Measurements from ENCODE around the gene BAZ1B.

Gene BAZ1B

GRCh38 chr7:73461782-73462285, 60.3 kb downstream of the BAZ1B start:
- no peak for TF ChIP-seq CTCF (IDR thresholded peaks at IDR 0.05; ENCODE audit: insufficient read depth, low read depth, low read length, missing control alignments)
- no peak for DNase-seq (ENCODE audit: low read depth)
- no peak overlapping the region for H3K4me3 ChIP-seq (ENCODE audit: low read depth, low read length)

GRCh38 chr7:73454424-73454823, 67.7 kb downstream of the BAZ1B start:
- TF ChIP-seq CTCF (IDR thresholded peaks at IDR 0.05; ENCODE audit: insufficient read depth, low read depth, low read length, missing control alignments) = no peak
- DNase-seq (ENCODE audit: low read depth) = no peak
- no peak overlapping the region for H3K4me3 ChIP-seq (ENCODE audit: low read depth, low read length)

- DNase-seq (ENCODE audit: low read depth) = no peak
- H3K4me3 ChIP-seq (ENCODE audit: low read depth, low read length) = no peak overlapping the region
- TF ChIP-seq CTCF (IDR thresholded peaks at IDR 0.05; ENCODE audit: insufficient read depth, low read depth, low read length, missing control alignments) = no peak
Observed at GRCh38 chr7:73452999-73453635, 69.0 kb downstream of the BAZ1B start.

GRCh38 chr7:73451780-73452398, 70.2 kb downstream of the BAZ1B start:
- peak; percentile 98 for TF ChIP-seq CTCF (IDR thresholded peaks at IDR 0.05; ENCODE audit: insufficient read depth, low read depth, low read length, missing control alignments)
- peak; percentile 69 for DNase-seq (ENCODE audit: low read depth)
- H3K4me3 ChIP-seq (ENCODE audit: low read depth, low read length) = no peak overlapping the region

- no peak for DNase-seq (ENCODE audit: low read depth)
- H3K4me3 ChIP-seq (ENCODE audit: low read depth, low read length) = no peak overlapping the region
- TF ChIP-seq CTCF (IDR thresholded peaks at IDR 0.05; ENCODE audit: insufficient read depth, low read depth, low read length, missing control alignments) = no peak
Observed at GRCh38 chr7:73449422-73449821, 72.7 kb downstream of the BAZ1B start.

GRCh38 chr7:73448609-73449008, 73.5 kb downstream of the BAZ1B start:
- DNase-seq (ENCODE audit: low read depth) = no peak
- TF ChIP-seq CTCF (IDR thresholded peaks at IDR 0.05; ENCODE audit: insufficient read depth, low read depth, low read length, missing control alignments) = no peak
- H3K4me3 ChIP-seq (ENCODE audit: low read depth, low read length) = no peak overlapping the region
